PC-9 (cell line): Measurements from ENCODE around the gene VAMP3. TPM values are rescaled to one million over a fixed set of nuclear protein-coding genes. Genes with fewer than 3 reads are reported as not detected.

Source experiments
- BruUV-seq: library from RNA; stranded (reverse); fragments of 400-500 nt; replicated peaks from 2 replicates; lab custom pipeline; 2021; lab: Mats Ljungman, UMichigan
- CTCF ChIA-PET: fragments of 300-600 bp; sonication (Branson Sonifier 250); formaldehyde crosslinking; loops from one replicate; lab custom pipeline; 2022; ENCODE audit warnings: antibody characterized with exemption; lab: Charles Lee
- POLR2A ChIA-PET: fragments of 300-600 bp; sonication (Branson Sonifier 250); formaldehyde crosslinking; loops from one replicate; lab custom pipeline; 2022; ENCODE audit warnings: antibody characterized with exemption; ENCODE audit not compliant: unreplicated experiment; lab: Charles Lee
- DNase-seq, 2 experiments: peaks; one replicate each; pipeline versions ENCODE4 v3.0.0 to v3.0.0-alpha.2; 2015 to 2022; ENCODE audit warnings: mixed read lengths in 1 of 2
- H2AFZ ChIP-seq: fragments of 200-600 bp; sonication (generic); 2 replicates; pipeline ENCODE4 v1.8.1; 2017; ENCODE audit warnings: antibody characterized with exemption
- H3F3A ChIP-seq: fragments of 200-600 bp; sonication (generic); 2 replicates; pipeline ENCODE4 v1.8.1; 2017; ENCODE audit warnings: antibody characterized with exemption, mild to moderate bottlenecking, low read depth; ENCODE audit not compliant: insufficient read depth
- H3K27ac ChIP-seq: fragments of 200-600 bp; sonication (generic); 2 replicates; pipeline ENCODE4 v1.6.1; 2016; ENCODE audit warnings: mixed run types
- H3K27me3 ChIP-seq: fragments of 200-600 bp; sonication (generic); 2 replicates; pipeline ENCODE4 v1.6.1; 2016; ENCODE audit warnings: low read depth, mixed run types; ENCODE audit not compliant: insufficient read depth
- H3K36me3 ChIP-seq: fragments of 200-600 bp; sonication (generic); 2 replicates; pipeline ENCODE4 v1.6.1; 2016; ENCODE audit warnings: low read depth, mixed run types
- H3K4me1 ChIP-seq: fragments of 200-600 bp; sonication (generic); replicated peaks from 2 replicates; pipeline ENCODE4 v1.6.1; 2016; ENCODE audit warnings: mixed run types; ENCODE audit not compliant: insufficient read depth
- H3K4me2 ChIP-seq: fragments of 200-600 bp; sonication (generic); 2 replicates; pipeline ENCODE4 v1.6.1; 2017; ENCODE audit warnings: mixed run types
- H3K4me3 ChIP-seq: fragments of 200-600 bp; sonication (generic); 2 replicates; pipeline ENCODE4 v1.6.1; 2016; ENCODE audit warnings: mixed run types
- H3K79me2 ChIP-seq: fragments of 200-600 bp; sonication (generic); 2 replicates; pipeline ENCODE4 v1.6.1; 2017; ENCODE audit warnings: low read depth, mixed run types
- H3K9me2 ChIP-seq: fragments of 200-600 bp; sonication (generic); 2 replicates; pipeline ENCODE4 v1.8.1; 2017; ENCODE audit warnings: mild to moderate bottlenecking; ENCODE audit not compliant: insufficient read depth
- H3K9me3 ChIP-seq: fragments of 200-600 bp; sonication (generic); 2 replicates; pipeline ENCODE4 v1.8.1; 2016; ENCODE audit warnings: low read depth; ENCODE audit not compliant: insufficient read depth
- H4K20me1 ChIP-seq: fragments of 200-600 bp; sonication (generic); 2 replicates; pipeline ENCODE4 v1.8.1; 2017; ENCODE audit not compliant: insufficient read depth
- EZH2 ChIP-seq: fragments of 200-600 bp; sonication (generic); IDR thresholded peaks from 2 replicates; pipeline ENCODE4 v1.8.0; 2017; ENCODE audit warnings: antibody characterized with exemption, low read depth
- intact Hi-C: fragments of 100-400 bp; cut with micrococcal nuclease; formaldehyde crosslinking; loops from one replicate; pipeline ENCODE4 v1.10.0; 2022; ENCODE audit not compliant: unreplicated experiment
- total RNA-seq: library from RNA; stranded (reverse); gene quantifications from 2 replicates; pipeline ENCODE4 v1.2.3, GENCODE V29; 2021
- TF ChIP-seq, protein P1 (sequence below): fragments of 200-600 bp; sonication (generic); conservative IDR thresholded peaks from 2 replicates; pipeline ENCODE4 v1.6.1; 2017; ENCODE audit warnings: mixed run types, antibody characterized with exemption, mild to moderate bottlenecking, moderate library complexity

Gene VAMP3
- total RNA-seq, 1 experiment from 2014 or later: 78.6 TPM

- Histone ChIP-seq H3K27me3 (no peaks in the 10 kb centered on the region), H3K27ac (no peak overlapping the region), H3K9me2 (no peaks in the 10 kb centered on the region), H3F3A (no peaks in the 10 kb centered on the region), H3K36me3 (no peaks in the 10 kb centered on the region), H3K4me3 (peak overlapping the region; percentile 88), H3K4me1 (peaks cover 12% of the 10 kb centered on the region; the same call in 1 of the 2 replicates), H3K4me2 (peak overlapping the region; percentile 97), H2AFZ (peak overlapping the region; percentile 100), H3K79me2 (peaks cover 20% of the 10 kb centered on the region), H4K20me1 (no peaks in the 10 kb centered on the region), H3K9me3 (no peaks in the 10 kb centered on the region)
- TSS peak; percentile 47 for BruUV-seq
- DNase-seq: no peak
- ChIA-PET POLR2A (no interaction called here), CTCF (no interaction called here)
- intact Hi-C loops: no loop called here
- TF ChIP-seq, protein P1, sequence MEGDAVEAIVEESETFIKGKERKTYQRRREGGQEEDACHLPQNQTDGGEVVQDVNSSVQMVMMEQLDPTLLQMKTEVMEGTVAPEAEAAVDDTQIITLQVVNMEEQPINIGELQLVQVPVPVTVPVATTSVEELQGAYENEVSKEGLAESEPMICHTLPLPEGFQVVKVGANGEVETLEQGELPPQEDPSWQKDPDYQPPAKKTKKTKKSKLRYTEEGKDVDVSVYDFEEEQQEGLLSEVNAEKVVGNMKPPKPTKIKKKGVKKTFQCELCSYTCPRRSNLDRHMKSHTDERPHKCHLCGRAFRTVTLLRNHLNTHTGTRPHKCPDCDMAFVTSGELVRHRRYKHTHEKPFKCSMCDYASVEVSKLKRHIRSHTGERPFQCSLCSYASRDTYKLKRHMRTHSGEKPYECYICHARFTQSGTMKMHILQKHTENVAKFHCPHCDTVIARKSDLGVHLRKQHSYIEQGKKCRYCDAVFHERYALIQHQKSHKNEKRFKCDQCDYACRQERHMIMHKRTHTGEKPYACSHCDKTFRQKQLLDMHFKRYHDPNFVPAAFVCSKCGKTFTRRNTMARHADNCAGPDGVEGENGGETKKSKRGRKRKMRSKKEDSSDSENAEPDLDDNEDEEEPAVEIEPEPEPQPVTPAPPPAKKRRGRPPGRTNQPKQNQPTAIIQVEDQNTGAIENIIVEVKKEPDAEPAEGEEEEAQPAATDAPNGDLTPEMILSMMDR: no peak
- no peak for TF ChIP-seq EZH2
Measured at GRCh38 chr1:7770669-7770996, 463 bp upstream of the VAMP3 start.

GRCh38 chr1:7771823-7772299, 765 bp downstream of the VAMP3 start:
- TF ChIP-seq, protein P1: no peak
- no peak for TF ChIP-seq EZH2
- Histone ChIP-seq H3K36me3 (no peaks in the 10 kb centered on the region), H3K27ac (no peak overlapping the region), H3K9me2 (no peaks in the 10 kb centered on the region), H3F3A (no peaks in the 10 kb centered on the region), H4K20me1 (no peaks in the 10 kb centered on the region), H3K9me3 (no peaks in the 10 kb centered on the region), H3K27me3 (no peaks in the 10 kb centered on the region), H3K4me3 (peak overlapping the region; percentile 88), H3K4me1 (peaks cover 12% of the 10 kb centered on the region; the same call in 1 of the 2 replicates), H3K79me2 (peaks cover 20% of the 10 kb centered on the region), H3K4me2 (peak overlapping the region; percentile 91), H2AFZ (peak overlapping the region; percentile 62; the same call in 1 of the 2 replicates)
- intact Hi-C loops: no loop called here
- no TSS peak for BruUV-seq
- ChIA-PET CTCF (no interaction called here), POLR2A (no interaction called here)
- DNase-seq: no peak

- BruUV-seq: no TSS peak
Measured at GRCh38 chr1:7777591-7777990, 6.5 kb downstream of the VAMP3 start.

More at GRCh38 chr1:7777591-7777990, 6.5 kb downstream of the VAMP3 start:
- DNase-seq: no peak
- ChIA-PET CTCF (no interaction called here), POLR2A (no interaction called here)
- peaks cover 9% of the 10 kb centered on the region for H3K79me2 ChIP-seq
- no peaks in the 10 kb centered on the region for H3K27me3 ChIP-seq
- no peaks in the 10 kb centered on the region for H3K9me3 ChIP-seq
- no peaks in the 10 kb centered on the region for H3K36me3 ChIP-seq
- no peak overlapping the region for H2AFZ ChIP-seq
- no peak for TF ChIP-seq EZH2
- TF ChIP-seq, protein P1: no peak
- H3K27ac ChIP-seq: no peak overlapping the region
- no peaks in the 10 kb centered on the region for H4K20me1 ChIP-seq
- no peak overlapping the region for H3K4me3 ChIP-seq
- intact Hi-C loops: no loop called here
- no peaks in the 10 kb centered on the region for H3K9me2 ChIP-seq
- H3F3A ChIP-seq: peaks cover 3% of the 10 kb centered on the region; the same call in 1 of the 2 replicates
- no peak overlapping the region for H3K4me2 ChIP-seq
- H3K4me1 ChIP-seq: 0 out of 2 replicates have a peak, but pooled peaks cover under 1% of the 10 kb centered on the region
